K562 (cell line): ENCODE results near the gene MAPKAPK2. TPM values are rescaled to one million over a fixed set of nuclear protein-coding genes. Genes with fewer than 3 reads are reported as not detected.
A peak's percentile ranks its signal among the peaks of the same experiment; 100 is the strongest.

ENCODE experiments used
- ATF3 ChIP-seq, 2 experiments: fragments of 450-650 bp in 1 of 2; sonication (generic) in 1 of 2; formaldehyde crosslinking in 1 of 2; IDR thresholded peaks in 1 of 2; conservative IDR thresholded peaks in 1 of 2; 2 replicates each; pipeline versions ENCODE4 v1.6.1 to v1.8.1; 2016 to 2023; ENCODE audit warnings: mild to moderate bottlenecking in 2 of 2, moderate library complexity in 2 of 2, inconsistent platforms in 1 of 2, missing genetic modification reagents in 1 of 2
- ATF7 ChIP-seq: fragments of 450-650 bp; IDR thresholded peaks from 2 replicates; pipeline ENCODE4 v1.7.1; 2014; ENCODE audit warnings: mild to moderate bottlenecking, moderate library complexity
- CBX3 ChIP-seq, 2 experiments: IDR thresholded peaks; 1 replicate in 1 of 2; 2 replicates in 1 of 2; pipeline ENCODE4 v1.6.1; 2012; ENCODE audit warnings: inconsistent platforms in 2 of 2, low read length in 2 of 2, borderline replicate concordance in 1 of 2, control low read depth in 1 of 2
- CEBPG ChIP-seq, 3 experiments: fragments of 200-800 bp in 1 of 3; sonication (Bioruptor generic) in 1 of 3; sonication (generic) in 1 of 3; formaldehyde crosslinking in 1 of 3; IDR thresholded peaks in 2 of 3; conservative IDR thresholded peaks in 1 of 3; 2 replicates each; pipeline versions ENCODE4 v1.6.1 to v1.8.0; 2016 to 2022; ENCODE audit warnings: missing compliant biosample characterization in 2 of 3, missing genetic modification characterization in 2 of 3, mild to moderate bottlenecking in 1 of 3, missing genetic modification reagents in 1 of 3
- PRMT5 ChIP-seq: sonication (generic); formaldehyde crosslinking; IDR thresholded peaks from 2 replicates; pipeline ENCODE4 v1.5.0; 2020; ENCODE audit warnings: missing genetic modification reagents
- TRIM24 ChIP-seq, 2 experiments: fragments of 450-650 bp; IDR thresholded peaks; 2 replicates each; pipeline ENCODE4 v1.6.1; 2016
- ZBTB12 ChIP-seq: fragments of 250-450 bp; sonication (Bioruptor Pico); IDR thresholded peaks from 2 replicates; pipeline ENCODE4 v1.4.0; 2020
- polyA plus RNA-seq, 8 experiments: library from polyadenylated mRNA; depleted of rRNA in 4 of 8; stranded (reverse) in 5 of 8; unstranded in 3 of 8; fragments of >200 nt; fragmentation: Nextera tagmentation in 2 of 8; fragmentation: Illumina TruSeq in 1 of 8; extraction: Ambion mirVana in 2 of 8; extraction: Trizol in 1 of 8; gene quantifications; 2 replicates each; pipeline versions ENCODE4 v1.2.1 to v1.2.3, GENCODE V29; 2011 to 2014; ENCODE audit warnings: inconsistent platforms in 1 of 8, missing spikeins in 1 of 8
- total RNA-seq, 7 experiments: library from RNA; depleted of rRNA in 6 of 7; stranded (reverse); fragments of >200 nt in 6 of 7; fragmentation: Illumina TruSeq in 2 of 7; extraction: Trizol in 2 of 7; gene quantifications; 2 replicates each; pipeline versions ENCODE4 v1.2.1 to v1.2.3, GENCODE V29; 2011 to 2021; ENCODE audit warnings: low replicate concordance in 1 of 7

The MAPKAPK2 gene
- total and polyA plus RNA-seq, 9 of the 15 experiments (the other 6 are each of a cell fraction or from before 2014, with no cell fraction given): 0.63 to 94.2 (median 52.1) TPM

- TF ChIP-seq ATF3 (IDR thresholded peaks at IDR 0.05): peak; percentile 59; the same call in 1 of the 2 replicates
- no peak for TF ChIP-seq ATF3 (CRISPR knock-in tag; conservative IDR thresholded peaks at IDR 0.05)
- no peak for TF ChIP-seq ZBTB12
- peak in 1 of 2 experiments; percentile 24; a peak in 1 of 4 replicates for TF ChIP-seq TRIM24 (IDR thresholded peaks at IDR 0.05)
- no peak for TF ChIP-seq PRMT5 (CRISPR knock-in tag)
- no peak for TF ChIP-seq CEBPG (CRISPR knock-in tag; IDR thresholded peaks at IDR 0.05)
- TF ChIP-seq CEBPG (tag; conservative IDR thresholded peaks at IDR 0.05 in 1 of 2, IDR thresholded peaks at IDR 0.05 in 1 of 2): peak in 1 of 2 experiments; percentile 63; a peak in 2 of 4 replicates
- TF ChIP-seq CBX3 (IDR thresholded peaks at IDR 0.05; ENCODE audit: borderline replicate concordance in 1 of 2, low read length in 2 of 2): no peak
- 0 out of 2 replicates have a peak, but pooled peaks have one; percentile 20 for TF ChIP-seq ATF7
These were observed 54.0 kb downstream of the MAPKAPK2 start (continued) for GRCh38 chr1:206738370-206739366.
